ENCODE measurements around the gene PER3.

PER3 gene

GRCh38 chr1:7884757-7885156 is 100.7 kb downstream of the PER3 start:
- no peak for DNase-seq (ENCODE audit: low read depth)
- in situ Hi-C loops (cut with HindIII; ENCODE audit: low sequenced_read_pairs) = no loop called here
- no peak for TF ChIP-seq CTCF (IDR thresholded peaks at IDR 0.05; ENCODE audit: low read depth, low read length, missing control alignments)

GRCh38 chr1:7885513-7886404 is 101.7 kb downstream of the PER3 start:
- no peak overlapping the region for H3K4me3 ChIP-seq (ENCODE audit: low read depth, low read length)
- in situ Hi-C loops (cut with HindIII; ENCODE audit: low sequenced_read_pairs) = no loop called here
- TF ChIP-seq CTCF (IDR thresholded peaks at IDR 0.05; ENCODE audit: low read depth, low read length, missing control alignments) = no peak
- DNase-seq (ENCODE audit: low read depth) = no peak

More at GRCh38 chr1:7884757-7885156, 100.7 kb downstream of the PER3 start:
- H3K4me3 ChIP-seq (ENCODE audit: low read depth, low read length) = no peak overlapping the region

- in situ Hi-C loops (cut with HindIII; ENCODE audit: low sequenced_read_pairs) = no loop called here
- DNase-seq (ENCODE audit: low read depth) = peak; percentile 49
- peak overlapping the region; percentile 4 for H3K4me3 ChIP-seq (ENCODE audit: low read depth, low read length)
- TF ChIP-seq CTCF (IDR thresholded peaks at IDR 0.05; ENCODE audit: low read depth, low read length, missing control alignments) = no peak
These were observed 102.3 kb downstream of the PER3 start for GRCh38 chr1:7886405-7886745.

GRCh38 chr1:7888248-7889081 is 104.4 kb downstream of the PER3 start:
- no peak for DNase-seq (ENCODE audit: low read depth)
- TF ChIP-seq CTCF (IDR thresholded peaks at IDR 0.05; ENCODE audit: low read depth, low read length, missing control alignments) = no peak
- in situ Hi-C loops (cut with HindIII; ENCODE audit: low sequenced_read_pairs) = no loop called here
- no peak overlapping the region for H3K4me3 ChIP-seq (ENCODE audit: low read depth, low read length)

- H3K4me3 ChIP-seq (ENCODE audit: low read depth, low read length) = no peak overlapping the region
- in situ Hi-C loops (cut with HindIII; ENCODE audit: low sequenced_read_pairs) = no loop called here
- no peak for DNase-seq (ENCODE audit: low read depth)
- no peak for TF ChIP-seq CTCF (IDR thresholded peaks at IDR 0.05; ENCODE audit: low read depth, low read length, missing control alignments)
These were observed 106.8 kb downstream of the PER3 start for GRCh38 chr1:7890853-7891252.

- TF ChIP-seq CTCF (IDR thresholded peaks at IDR 0.05; ENCODE audit: low read depth, low read length, missing control alignments) = no peak
- in situ Hi-C loops (cut with HindIII; ENCODE audit: low sequenced_read_pairs) = no loop called here
- DNase-seq (ENCODE audit: low read depth) = no peak
- H3K4me3 ChIP-seq (ENCODE audit: low read depth, low read length) = no peak overlapping the region
These were observed 107.7 kb downstream of the PER3 start for GRCh38 chr1:7891804-7892203.

Measured in astrocyte of the cerebellum (primary cell).